ENCODE measurements around the gene OVCA2.

GRCh38 chr17:2019723-2020122 is 22.1 kb upstream of the OVCA2 start:
- TF ChIP-seq CTCF (IDR thresholded peaks at IDR 0.05 in 4 of 5, conservative IDR thresholded peaks at IDR 0.05 in 1 of 5) = no peak
- TF ChIP-seq POLR2A (IDR thresholded peaks at IDR 0.05) = no peak
